Dendritic cell treated with granulocyte-macrophage colony-stimulating factor and Interleukin-4, amounts not matched to agents 40 ng/mL and 50 ng/mL, for 4 days (primary cell): ENCODE data around the gene CASP8.

Experiments used
- H3K27ac Mint-ChIP-seq: one replicate; pipeline ENCODE4 v1.8.0; 2022; ENCODE audit warnings: mild to moderate bottlenecking, mixed read lengths
- H3K27me3 Mint-ChIP-seq: one replicate; pipeline ENCODE4 v1.8.0; 2022; ENCODE audit warnings: mild to moderate bottlenecking, mixed read lengths
- H3K36me3 Mint-ChIP-seq: one replicate; pipeline ENCODE4 v1.8.0; 2022; ENCODE audit warnings: low read depth, mixed read lengths
- H3K4me1 Mint-ChIP-seq: one replicate; pipeline ENCODE4 v1.8.0; 2022; ENCODE audit warnings: low read depth, mixed read lengths
- H3K4me3 Mint-ChIP-seq: one replicate; pipeline ENCODE4 v1.8.0; 2022; ENCODE audit warnings: mild to moderate bottlenecking, moderate library complexity, mixed read lengths
- H3K9me3 Mint-ChIP-seq: one replicate; pipeline ENCODE4 v1.8.0; 2022; ENCODE audit warnings: mixed read lengths
- intact Hi-C: fragments of 100-400 bp; cut with micrococcal nuclease; formaldehyde crosslinking; loops from one replicate; pipeline ENCODE4 v1.15.0; 2022

CASP8 gene

GRCh38 chr2:201255408-201256033 is 4.8 kb upstream of the CASP8 start:
- H3K9me3 Mint-ChIP-seq: no peaks in the 10 kb centered on the region
- no peaks in the 10 kb centered on the region for H3K27me3 Mint-ChIP-seq
- H3K4me3 Mint-ChIP-seq: no peak overlapping the region
- intact Hi-C loops: loop anchor here (5.0 kb wide), 1 partner anchor 197 kb away; the partner anchor contains the start of genes STRADB and TRAK2
- H3K36me3 Mint-ChIP-seq: peaks cover 13% of the 10 kb centered on the region
- peak overlapping the region; percentile 75 for H3K27ac Mint-ChIP-seq
- peaks cover 41% of the 10 kb centered on the region for H3K4me1 Mint-ChIP-seq

GRCh38 chr2:201256082-201256481 is 4.3 kb upstream of the CASP8 start:
- Mint-ChIP-seq H3K4me3 (no peak overlapping the region), H3K9me3 (no peaks in the 10 kb centered on the region), H3K36me3 (peaks cover 13% of the 10 kb centered on the region), H3K27me3 (no peaks in the 10 kb centered on the region), H3K4me1 (peaks cover 46% of the 10 kb centered on the region), H3K27ac (no peak overlapping the region)
- intact Hi-C loops: loop anchor here (5.0 kb wide), 1 partner anchor 196 kb away; the partner anchor contains the start of genes STRADB and TRAK2

DNA sequence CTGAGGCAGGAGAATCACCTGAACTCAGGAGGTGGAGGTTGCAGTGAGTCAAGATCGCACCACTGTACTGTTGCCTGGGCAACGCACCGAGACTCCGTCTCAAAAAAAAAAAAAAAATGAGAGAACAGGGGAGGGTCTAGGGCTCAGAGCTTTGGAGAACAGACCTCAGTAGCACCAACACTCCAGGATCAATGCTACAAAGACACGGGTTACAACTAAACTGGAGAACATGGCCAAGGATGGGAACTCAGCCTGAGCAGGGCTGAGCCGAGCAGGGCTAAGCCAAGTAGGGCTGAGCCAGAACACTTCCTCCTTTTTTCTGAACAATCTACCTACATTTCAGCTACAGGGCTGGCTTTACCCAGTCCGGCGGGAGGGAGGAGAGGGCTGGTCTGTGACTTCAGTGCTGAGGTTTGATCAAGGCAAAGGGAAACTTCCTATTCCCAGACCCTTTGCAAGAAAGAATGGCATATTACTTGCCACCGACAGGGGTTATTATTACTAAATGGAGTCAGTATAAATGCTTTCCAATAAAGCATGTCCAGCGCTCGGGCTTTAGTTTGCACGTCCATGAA is 2.9 kb upstream of the CASP8 start:
- Mint-ChIP-seq H3K9me3 (no peaks in the 10 kb centered on the region), H3K4me3 (peak overlapping the region; percentile 100), H3K36me3 (peaks cover 13% of the 10 kb centered on the region), H3K4me1 (peaks cover 55% of the 10 kb centered on the region), H3K27me3 (no peaks in the 10 kb centered on the region), H3K27ac (peak overlapping the region; percentile 96)
- intact Hi-C loops: loop anchor here (5.0 kb wide), 1 partner anchor 195 kb away; the partner anchor contains the start of genes STRADB and TRAK2

DNA sequence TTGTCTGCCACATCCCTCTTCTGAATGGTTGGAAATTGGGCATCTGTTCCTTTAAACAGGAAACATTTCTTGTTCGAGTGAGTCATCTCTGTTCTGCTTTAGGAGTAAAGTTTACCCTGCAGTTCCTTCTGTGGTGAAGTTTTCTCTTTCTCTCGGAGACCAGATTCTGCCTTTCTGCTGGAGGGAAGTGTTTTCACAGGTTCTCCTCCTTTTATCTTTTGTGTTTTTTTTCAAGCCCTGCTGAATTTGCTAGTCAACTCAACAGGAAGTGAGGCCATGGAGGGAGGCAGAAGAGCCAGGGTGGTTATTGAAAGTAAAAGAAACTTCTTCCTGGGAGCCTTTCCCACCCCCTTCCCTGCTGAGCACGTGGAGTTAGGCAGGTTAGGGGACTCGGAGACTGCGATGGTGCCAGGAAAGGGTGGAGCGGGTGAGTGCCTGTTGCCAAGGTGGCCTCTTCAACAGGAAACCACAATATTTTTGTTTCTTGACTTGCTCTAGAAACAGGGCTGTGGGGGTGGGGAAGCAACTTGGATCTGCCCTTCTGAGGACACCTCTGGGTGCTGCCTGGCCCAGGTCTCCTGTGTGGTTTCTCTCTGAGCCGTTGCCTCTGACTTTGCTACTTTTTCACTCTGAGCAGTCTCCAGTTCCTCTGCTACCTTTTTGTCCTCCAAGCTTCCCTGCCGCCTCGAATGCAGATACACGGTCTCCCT is 2.2 kb upstream of the CASP8 start:
- peaks cover 13% of the 10 kb centered on the region for H3K36me3 Mint-ChIP-seq
- no peaks in the 10 kb centered on the region for H3K27me3 Mint-ChIP-seq
- no peaks in the 10 kb centered on the region for H3K9me3 Mint-ChIP-seq
- intact Hi-C loops: loop anchor here (1.0 to 5.0 kb wide), 2 partner anchors 19 to 194 kb away; partner anchors contain the start of genes STRADB and TRAK2
- peak overlapping the region; percentile 100 for H3K4me3 Mint-ChIP-seq
- H3K4me1 Mint-ChIP-seq: peaks cover 58% of the 10 kb centered on the region
- H3K27ac Mint-ChIP-seq: peak overlapping the region; percentile 96

DNA sequence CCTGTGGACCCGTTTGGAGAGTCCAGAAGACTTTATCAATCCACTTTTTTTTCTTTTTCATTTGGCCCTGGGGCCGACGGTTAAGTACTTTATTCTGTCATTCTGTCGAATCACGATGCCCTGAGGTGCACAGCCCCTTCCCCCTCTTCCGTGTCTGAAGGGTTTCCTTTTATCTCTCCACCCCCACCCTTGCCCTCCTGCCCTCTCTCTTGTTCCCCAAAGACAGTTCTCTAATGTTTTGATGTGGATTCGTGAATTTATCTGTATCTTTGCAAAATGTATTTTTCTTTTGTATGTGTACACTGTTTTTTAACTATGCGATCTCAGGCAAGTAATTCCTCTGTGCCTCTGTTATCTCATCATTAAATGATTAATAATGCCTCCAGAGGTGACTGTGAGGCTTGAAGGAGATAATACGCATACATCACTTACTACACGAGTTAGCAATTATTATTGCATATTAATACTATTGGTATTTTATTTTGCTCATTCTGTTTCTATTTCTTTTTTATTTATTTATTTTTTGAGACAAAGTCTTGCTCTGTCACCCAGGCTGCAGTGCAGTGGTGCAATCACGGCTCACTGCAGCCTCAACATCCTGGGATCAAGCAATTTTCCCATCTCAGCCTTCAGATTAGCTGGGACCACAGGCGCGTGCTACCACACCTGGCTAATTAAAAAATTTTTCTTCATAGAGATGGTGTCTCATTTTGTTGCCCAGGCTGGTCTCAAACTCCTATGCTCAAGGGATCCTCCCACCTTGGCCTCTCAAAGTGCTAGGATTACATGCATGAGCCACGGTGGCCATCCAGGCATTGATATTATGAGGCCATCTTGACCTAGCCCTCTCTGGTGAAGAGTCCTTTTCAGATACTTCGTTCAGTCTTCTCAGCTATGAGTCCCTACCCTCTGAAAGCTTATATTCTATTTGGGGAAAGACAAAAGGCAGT is 1.4 kb upstream of the CASP8 start:
- no peaks in the 10 kb centered on the region for H3K9me3 Mint-ChIP-seq
- peaks cover 58% of the 10 kb centered on the region for H3K4me1 Mint-ChIP-seq
- H3K27me3 Mint-ChIP-seq: no peaks in the 10 kb centered on the region
- peak overlapping the region; percentile 96 for H3K27ac Mint-ChIP-seq
- intact Hi-C loops: loop anchor here (1.0 to 5.0 kb wide), 2 partner anchors 20 to 193 kb away; partner anchors contain the start of genes STRADB and TRAK2
- peak overlapping the region; percentile 100 for H3K4me3 Mint-ChIP-seq
- peaks cover 13% of the 10 kb centered on the region for H3K36me3 Mint-ChIP-seq

- H3K4me1 Mint-ChIP-seq: peaks cover 69% of the 10 kb centered on the region
- peak overlapping the region; percentile 96 for H3K27ac Mint-ChIP-seq
- H3K4me3 Mint-ChIP-seq: peak overlapping the region; percentile 85
- no peaks in the 10 kb centered on the region for H3K27me3 Mint-ChIP-seq
- peaks cover 25% of the 10 kb centered on the region for H3K36me3 Mint-ChIP-seq
- no peaks in the 10 kb centered on the region for H3K9me3 Mint-ChIP-seq
- intact Hi-C loops: no loop called here
Measured at GRCh38 chr2:201261471-201261870, 1.1 kb downstream of the CASP8 start.

- intact Hi-C loops: no loop called here
- Mint-ChIP-seq H3K4me1 (peaks cover 68% of the 10 kb centered on the region), H3K27me3 (no peaks in the 10 kb centered on the region), H3K27ac (peak overlapping the region; percentile 96), H3K36me3 (peaks cover 30% of the 10 kb centered on the region), H3K9me3 (no peaks in the 10 kb centered on the region), H3K4me3 (peak overlapping the region; percentile 85)
Measured at GRCh38 chr2:201261906-201262305, 1.6 kb downstream of the CASP8 start.

GRCh38 chr2:201262718-201263117 is 2.4 kb downstream of the CASP8 start:
- peaks cover 37% of the 10 kb centered on the region for H3K36me3 Mint-ChIP-seq
- H3K27me3 Mint-ChIP-seq: no peaks in the 10 kb centered on the region

DNA sequence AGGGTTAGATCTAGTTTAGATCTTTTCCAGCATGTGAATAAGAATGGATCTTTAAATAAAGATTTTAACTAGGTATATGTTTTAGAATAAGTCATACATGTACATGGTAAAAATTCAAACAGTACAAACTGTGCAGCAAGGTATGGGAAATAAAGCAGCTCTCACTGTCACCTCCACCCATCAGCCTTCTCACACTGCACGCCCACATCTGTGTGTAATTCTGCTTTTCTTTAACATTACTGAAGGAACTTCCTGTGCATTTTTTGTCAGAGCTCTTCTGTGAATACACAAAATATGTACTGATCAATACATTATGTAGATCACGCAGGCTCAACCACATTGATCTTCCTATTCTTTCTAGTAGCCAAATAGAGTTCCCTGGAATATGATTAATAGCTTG is 3.4 kb downstream of the CASP8 start:
- Mint-ChIP-seq H3K4me1 (peaks cover 59% of the 10 kb centered on the region), H3K9me3 (no peaks in the 10 kb centered on the region), H3K27me3 (no peaks in the 10 kb centered on the region), H3K4me3 (no peak overlapping the region), H3K27ac (no peak overlapping the region), H3K36me3 (peaks cover 34% of the 10 kb centered on the region)
- intact Hi-C loops: no loop called here

More at GRCh38 chr2:201262718-201263117, 2.4 kb downstream of the CASP8 start:
- Mint-ChIP-seq H3K9me3 (no peaks in the 10 kb centered on the region), H3K4me3 (peak overlapping the region; percentile 45), H3K27ac (peak overlapping the region; percentile 62), H3K4me1 (peaks cover 60% of the 10 kb centered on the region)
- intact Hi-C loops: no loop called here

GRCh38 chr2:201264472-201265173 is 4.3 kb downstream of the CASP8 start:
- Mint-ChIP-seq H3K27me3 (no peaks in the 10 kb centered on the region), H3K4me3 (no peak overlapping the region), H3K27ac (peak overlapping the region; percentile 72), H3K9me3 (no peaks in the 10 kb centered on the region), H3K4me1 (peaks cover 60% of the 10 kb centered on the region), H3K36me3 (peaks cover 41% of the 10 kb centered on the region)
- intact Hi-C loops: no loop called here

- Mint-ChIP-seq H3K4me1 (peaks cover 55% of the 10 kb centered on the region), H3K36me3 (peaks cover 61% of the 10 kb centered on the region), H3K27ac (no peak overlapping the region), H3K4me3 (no peak overlapping the region), H3K27me3 (no peaks in the 10 kb centered on the region), H3K9me3 (no peaks in the 10 kb centered on the region)
- intact Hi-C loops: no loop called here
Measured at GRCh38 chr2:201266629-201267028, 6.3 kb downstream of the CASP8 start.

GRCh38 chr2:201267278-201268030 is 7.1 kb downstream of the CASP8 start:
- no peak overlapping the region for H3K27ac Mint-ChIP-seq

More at GRCh38 chr2:201267278-201268030, 7.1 kb downstream of the CASP8 start:
- Mint-ChIP-seq H3K4me3 (no peak overlapping the region), H3K9me3 (no peaks in the 10 kb centered on the region), H3K36me3 (peaks cover 70% of the 10 kb centered on the region), H3K27me3 (no peaks in the 10 kb centered on the region), H3K4me1 (peaks cover 57% of the 10 kb centered on the region)
- intact Hi-C loops: no loop called here
